HCT116 (cell line): ENCODE results near the gene CEBPB. TPM values are rescaled to one million over a fixed set of nuclear protein-coding genes. Genes with fewer than 3 reads are reported as not detected.
A peak's percentile ranks its signal among the peaks of the same experiment; 100 is the strongest.

Experiments used
- ATAC-seq: fragments of 200-7000 bp; cut with Tn5 transposase; 2 replicates; pipeline ENCODE4 v1.9.1; 2020; ENCODE audit warnings: mild to moderate bottlenecking, moderate library complexity
- BruUV-seq: library from RNA; stranded (reverse); fragments of 400-500 nt; replicated peaks from 2 replicates; lab custom pipeline; 2021; lab: Mats Ljungman, UMichigan
- CTCF ChIA-PET: fragments of 300-600 bp; sonication (Branson Sonifier 250); formaldehyde crosslinking; loops from one replicate; lab custom pipeline; 2021; ENCODE audit warnings: antibody characterized with exemption; lab: Charles Lee
- POLR2A ChIA-PET: fragments of 300-600, 350-600 bp; sonication (Branson Sonifier 250); formaldehyde crosslinking; loops from one replicate; lab custom pipeline; 2021; ENCODE audit warnings: antibody characterized with exemption; lab: Charles Lee
- RAD21 ChIA-PET, 2 experiments: fragments of 300-600 bp; sonication (Branson Sonifier 250); formaldehyde crosslinking; loops; one replicate each; lab custom pipeline; 2023; ENCODE audit warnings: low total read pairs in 2 of 2; ENCODE audit not compliant: uncharacterized antibody in 2 of 2, unreplicated experiment in 2 of 2, low non-redundant PET in 1 of 2; lab: Charles Lee
- DNase-seq: peaks from one replicate; pipeline ENCODE4 v3.0.0-alpha.2; 2010; ENCODE audit warnings: low read depth, low spot score
- H2AFZ ChIP-seq: fragments of 200-600 bp; shearing (Covaris generic), sonication (generic); 2 replicates; pipeline ENCODE4 v1.6.1; 2017; ENCODE audit warnings: low read depth, mixed run types, mixed read lengths, antibody characterized with exemption, low read length; ENCODE audit not compliant: poor library complexity, severe bottlenecking
- H3K27ac ChIP-seq: 2 replicates; pipeline ENCODE4 v1.5.1; 2012; ENCODE audit warnings: low read depth, low read length
- H3K27me3 ChIP-seq: fragments of 200-600 bp; sonication (generic); 2 replicates; pipeline ENCODE4 v1.6.1; 2016; ENCODE audit warnings: mixed run types, low read length, mixed read lengths; ENCODE audit not compliant: insufficient read depth
- H3K36me3 ChIP-seq, 2 experiments: fragments of 200-500 bp in 1 of 2; fragments of 200-600 bp in 1 of 2; sonication (Bioruptor generic) in 1 of 2; sonication (generic) in 1 of 2; 2 replicates each; pipeline versions ENCODE4 v1.5.1 to v1.6.1; 2014 to 2016; ENCODE audit warnings: low read length in 2 of 2, inconsistent platforms in 1 of 2, mixed read lengths in 1 of 2, mixed run types in 1 of 2; ENCODE audit not compliant: insufficient read depth in 2 of 2, control insufficient read depth in 1 of 2
- H3K4me1 ChIP-seq, 2 experiments: fragments of 200-600 bp in 1 of 2; sonication (generic) in 1 of 2; 2 replicates each; pipeline versions ENCODE4 v1.5.1 to v1.6.1; 2012 to 2017; ENCODE audit warnings: low read length in 2 of 2, inconsistent platforms in 1 of 2, mild to moderate bottlenecking in 1 of 2, mixed read lengths in 1 of 2, mixed run types in 1 of 2, moderate library complexity in 1 of 2; ENCODE audit not compliant: insufficient read depth in 2 of 2, control insufficient read depth in 1 of 2
- H3K4me2 ChIP-seq: fragments of 200-600 bp; sonication (generic); 2 replicates; pipeline ENCODE4 v1.6.1; 2017; ENCODE audit warnings: mixed run types, low read length, mixed read lengths
- H3K4me3 ChIP-seq, 2 experiments: fragments of 200-600 bp in 1 of 2; sonication (generic) in 1 of 2; replicated peaks in 1 of 2; 2 replicates each; pipeline ENCODE4 v1.5.1; 2011 to 2016; ENCODE audit warnings: low read length in 2 of 2, control low read depth in 1 of 2, low read depth in 1 of 2, mild to moderate bottlenecking in 1 of 2, mixed read lengths in 1 of 2, mixed run types in 1 of 2
- H3K79me2 ChIP-seq: fragments of 200-600 bp; sonication (generic); 2 replicates; pipeline ENCODE4 v1.6.1; 2017; ENCODE audit warnings: mild to moderate bottlenecking, mixed run types, low read length, moderate library complexity, mixed read lengths; ENCODE audit not compliant: insufficient read depth
- H3K9ac ChIP-seq: fragments of 200-600 bp; sonication (generic); 2 replicates; pipeline ENCODE4 v1.6.1; 2016; ENCODE audit warnings: low read length, mixed read lengths
- H3K9me2 ChIP-seq: fragments of 200-600 bp; sonication (generic), shearing (Covaris generic); 2 replicates; pipeline ENCODE4 v1.6.1; 2017; ENCODE audit warnings: mixed run types, mild to moderate bottlenecking, moderate library complexity; ENCODE audit not compliant: insufficient read depth
- H3K9me3 ChIP-seq, 2 experiments: fragments of 200-500 bp in 1 of 2; fragments of 200-600 bp in 1 of 2; sonication (Bioruptor generic) in 1 of 2; sonication (generic) in 1 of 2; 2 replicates each; pipeline ENCODE4 v1.6.1; 2014 to 2017; ENCODE audit warnings: low read length in 2 of 2, mixed read lengths in 2 of 2, inconsistent platforms in 1 of 2, low read depth in 1 of 2, mild to moderate bottlenecking in 1 of 2, mixed run types in 1 of 2, moderate library complexity in 1 of 2; ENCODE audit not compliant: control insufficient read depth in 1 of 2, insufficient read depth in 1 of 2
- H4K20me1 ChIP-seq: fragments of 200-600 bp; sonication (generic), shearing (Covaris generic); 2 replicates; pipeline ENCODE4 v1.6.1; 2017; ENCODE audit warnings: mixed run types, mild to moderate bottlenecking, moderate library complexity; ENCODE audit not compliant: insufficient read depth
- CBX3 ChIP-seq: IDR thresholded peaks from 2 replicates; pipeline ENCODE4 v1.6.1; 2012; ENCODE audit warnings: low read depth
- EGR1 ChIP-seq: IDR thresholded peaks from 2 replicates; pipeline ENCODE4 v1.6.1; 2012; ENCODE audit warnings: low read depth
- ELF1 ChIP-seq: IDR thresholded peaks from 2 replicates; pipeline ENCODE4 v1.6.1; 2012; ENCODE audit warnings: low read depth, borderline replicate concordance
- EZH2phosphoT487 ChIP-seq: fragments of 200-600 bp; IDR thresholded peaks from 2 replicates; pipeline ENCODE4 v1.6.1; 2018; ENCODE audit warnings: antibody characterized with exemption, borderline replicate concordance
- JUND ChIP-seq: IDR thresholded peaks from 2 replicates; pipeline ENCODE4 v1.6.1; 2012
- POLR2A ChIP-seq: IDR thresholded peaks from 2 replicates; pipeline ENCODE4 v1.7.0; 2011; ENCODE audit warnings: borderline replicate concordance; ENCODE audit not compliant: insufficient read depth, insufficient read length; ENCODE audit errors: extremely low read depth
- RAD21 ChIP-seq: IDR thresholded peaks from 2 replicates; pipeline ENCODE4 v1.6.1; 2012; ENCODE audit warnings: low read depth, mild to moderate bottlenecking
- SIN3A ChIP-seq: IDR thresholded peaks from 2 replicates; pipeline ENCODE4 v1.6.1; 2012; ENCODE audit warnings: low read depth
- SP1 ChIP-seq: IDR thresholded peaks from 2 replicates; pipeline ENCODE4 v1.6.1; 2012; ENCODE audit warnings: low read depth
- SRF ChIP-seq: IDR thresholded peaks from 2 replicates; pipeline ENCODE4 v1.6.1; 2012; ENCODE audit warnings: low read depth
- TCF7L2 ChIP-seq: IDR thresholded peaks from 2 replicates; pipeline ENCODE4 v1.7.0; 2011; ENCODE audit warnings: borderline replicate concordance, inconsistent platforms; ENCODE audit not compliant: insufficient read depth, insufficient read length; ENCODE audit errors: extremely low read depth
- YY1 ChIP-seq: IDR thresholded peaks from 2 replicates; pipeline ENCODE4 v1.6.1; 2011; ENCODE audit warnings: low read length, low read depth, moderate library complexity, mild to moderate bottlenecking; ENCODE audit not compliant: insufficient replicate concordance; ENCODE audit errors: extremely low read depth
- ZFX ChIP-seq: fragments of 450-650 bp; IDR thresholded peaks from 2 replicates; pipeline ENCODE4 v1.6.1; 2017
- ZNF274 ChIP-seq: fragments of 200-500 bp; sonication (Bioruptor generic); IDR thresholded peaks from 2 replicates; pipeline ENCODE4 v1.6.1; 2014; ENCODE audit warnings: mild to moderate bottlenecking, low read depth, low read length, inconsistent platforms
- intact Hi-C: fragments of 100-400 bp; cut with micrococcal nuclease; formaldehyde crosslinking; loops from 2 replicates; pipeline ENCODE4 v1.10.0; 2022
- total RNA-seq: library from RNA; stranded (reverse); gene quantifications from one replicate; pipeline ENCODE4 v1.2.1, GENCODE V29; 2021; ENCODE audit not compliant: unreplicated experiment
- TF ChIP-seq, protein P1 (sequence below), 3 experiments: fragments of 200-600 bp in 1 of 3; sonication (generic) in 1 of 3; IDR thresholded peaks in 2 of 3; conservative IDR thresholded peaks in 1 of 3; 2 replicates each; pipeline ENCODE4 v1.5.1; 2012 to 2017; ENCODE audit warnings: low read depth in 2 of 3, low read length in 2 of 3, antibody characterized with exemption in 1 of 3, borderline replicate concordance in 1 of 3, control low read depth in 1 of 3, mild to moderate bottlenecking in 1 of 3, mixed read lengths in 1 of 3, mixed run types in 1 of 3, moderate library complexity in 1 of 3; ENCODE audit not compliant: insufficient read depth in 1 of 3
- TF ChIP-seq, protein P2 (sequence below): IDR thresholded peaks from 2 replicates; pipeline ENCODE4 v1.6.1; 2012
- TF ChIP-seq, protein P3 (sequence below): IDR thresholded peaks from 2 replicates; pipeline ENCODE4 v1.6.1; 2012; ENCODE audit warnings: low read depth
- TF ChIP-seq, protein P4 (sequence below): IDR thresholded peaks from 2 replicates; pipeline ENCODE4 v1.6.1; 2012
- TF ChIP-seq, protein P5 (sequence below): IDR thresholded peaks from 2 replicates; pipeline ENCODE4 v1.6.1; 2011; ENCODE audit warnings: mild to moderate bottlenecking, low read length, moderate library complexity; ENCODE audit not compliant: insufficient replicate concordance; ENCODE audit errors: extremely low read depth

The CEBPB gene
- total RNA-seq, 1 experiment from 2014 or later = 113 TPM

DNA sequence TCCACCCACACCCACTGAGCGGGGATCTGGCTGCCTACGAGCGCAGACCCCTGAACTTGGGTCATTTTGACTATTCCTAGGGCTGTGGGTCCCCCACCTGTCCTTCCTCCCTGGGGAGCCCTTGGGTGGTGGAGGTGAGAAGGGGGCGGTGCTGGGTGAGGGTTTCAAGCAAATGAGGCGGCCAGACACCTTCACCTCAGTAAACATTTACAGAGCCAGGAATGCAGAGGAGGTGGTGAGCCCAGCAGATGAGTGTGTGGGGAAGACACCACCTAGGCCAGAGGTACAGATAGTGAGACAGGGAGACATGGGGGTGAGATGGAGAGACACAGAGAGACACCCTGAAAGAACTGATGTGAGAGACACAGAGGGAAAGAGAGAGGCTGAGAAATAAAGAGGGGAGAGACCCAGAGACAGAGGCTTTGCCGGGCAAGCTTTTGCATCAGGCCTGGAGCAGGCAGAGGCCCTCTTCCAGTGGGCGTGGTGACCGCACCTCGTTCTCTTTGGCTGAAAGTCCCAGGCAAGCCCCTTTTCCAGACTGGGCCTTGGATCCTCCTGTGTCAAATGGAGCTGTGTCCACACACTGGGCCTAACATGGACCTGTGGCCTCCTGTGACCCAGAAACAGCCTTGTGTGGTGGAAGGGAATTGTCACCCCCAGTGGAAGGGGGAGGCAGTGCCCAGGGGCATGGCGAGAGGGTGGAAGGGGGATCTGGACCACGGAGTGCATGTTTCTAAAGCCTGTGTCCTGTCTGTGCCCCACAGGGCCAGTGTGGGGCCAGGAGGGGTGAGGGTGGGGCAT is 29.7 kb downstream of the CEBPB start:
- Histone ChIP-seq H3K9ac (no peak overlapping the region), H2AFZ (no peak overlapping the region), H3K36me3 (no peaks in the 10 kb centered on the region), H3K9me3 (no peaks in the 10 kb centered on the region; a peak in 1 of 4 replicates), H3K27me3 (no peaks in the 10 kb centered on the region), H3K79me2 (no peaks in the 10 kb centered on the region), H3K27ac (no peak overlapping the region), H3K4me2 (no peak overlapping the region), H3K4me1 (peaks cover 7 to 9% of the 10 kb centered on the region in 2 experiments; a peak in 3 of 4 replicates), H3K4me3 (no peak overlapping the region), H4K20me1 (no peaks in the 10 kb centered on the region), H3K9me2 (no peaks in the 10 kb centered on the region)
- no peak for TF ChIP-seq EZH2phosphoT487
- TF ChIP-seq YY1 = no peak
- TF ChIP-seq, protein P1, sequence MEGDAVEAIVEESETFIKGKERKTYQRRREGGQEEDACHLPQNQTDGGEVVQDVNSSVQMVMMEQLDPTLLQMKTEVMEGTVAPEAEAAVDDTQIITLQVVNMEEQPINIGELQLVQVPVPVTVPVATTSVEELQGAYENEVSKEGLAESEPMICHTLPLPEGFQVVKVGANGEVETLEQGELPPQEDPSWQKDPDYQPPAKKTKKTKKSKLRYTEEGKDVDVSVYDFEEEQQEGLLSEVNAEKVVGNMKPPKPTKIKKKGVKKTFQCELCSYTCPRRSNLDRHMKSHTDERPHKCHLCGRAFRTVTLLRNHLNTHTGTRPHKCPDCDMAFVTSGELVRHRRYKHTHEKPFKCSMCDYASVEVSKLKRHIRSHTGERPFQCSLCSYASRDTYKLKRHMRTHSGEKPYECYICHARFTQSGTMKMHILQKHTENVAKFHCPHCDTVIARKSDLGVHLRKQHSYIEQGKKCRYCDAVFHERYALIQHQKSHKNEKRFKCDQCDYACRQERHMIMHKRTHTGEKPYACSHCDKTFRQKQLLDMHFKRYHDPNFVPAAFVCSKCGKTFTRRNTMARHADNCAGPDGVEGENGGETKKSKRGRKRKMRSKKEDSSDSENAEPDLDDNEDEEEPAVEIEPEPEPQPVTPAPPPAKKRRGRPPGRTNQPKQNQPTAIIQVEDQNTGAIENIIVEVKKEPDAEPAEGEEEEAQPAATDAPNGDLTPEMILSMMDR (IDR thresholded peaks at IDR 0.05 in 2 of 3, conservative IDR thresholded peaks at IDR 0.05 in 1 of 3; ENCODE audit: borderline replicate concordance in 1 of 3, insufficient read depth in 1 of 3, low read depth in 2 of 3, low read length in 2 of 3) = no peak
- TF ChIP-seq, protein P2, sequence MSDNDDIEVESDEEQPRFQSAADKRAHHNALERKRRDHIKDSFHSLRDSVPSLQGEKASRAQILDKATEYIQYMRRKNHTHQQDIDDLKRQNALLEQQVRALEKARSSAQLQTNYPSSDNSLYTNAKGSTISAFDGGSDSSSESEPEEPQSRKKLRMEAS = no peak
- no peak for TF ChIP-seq POLR2A
- no peak for TF ChIP-seq ELF1
- TF ChIP-seq, protein P3, sequence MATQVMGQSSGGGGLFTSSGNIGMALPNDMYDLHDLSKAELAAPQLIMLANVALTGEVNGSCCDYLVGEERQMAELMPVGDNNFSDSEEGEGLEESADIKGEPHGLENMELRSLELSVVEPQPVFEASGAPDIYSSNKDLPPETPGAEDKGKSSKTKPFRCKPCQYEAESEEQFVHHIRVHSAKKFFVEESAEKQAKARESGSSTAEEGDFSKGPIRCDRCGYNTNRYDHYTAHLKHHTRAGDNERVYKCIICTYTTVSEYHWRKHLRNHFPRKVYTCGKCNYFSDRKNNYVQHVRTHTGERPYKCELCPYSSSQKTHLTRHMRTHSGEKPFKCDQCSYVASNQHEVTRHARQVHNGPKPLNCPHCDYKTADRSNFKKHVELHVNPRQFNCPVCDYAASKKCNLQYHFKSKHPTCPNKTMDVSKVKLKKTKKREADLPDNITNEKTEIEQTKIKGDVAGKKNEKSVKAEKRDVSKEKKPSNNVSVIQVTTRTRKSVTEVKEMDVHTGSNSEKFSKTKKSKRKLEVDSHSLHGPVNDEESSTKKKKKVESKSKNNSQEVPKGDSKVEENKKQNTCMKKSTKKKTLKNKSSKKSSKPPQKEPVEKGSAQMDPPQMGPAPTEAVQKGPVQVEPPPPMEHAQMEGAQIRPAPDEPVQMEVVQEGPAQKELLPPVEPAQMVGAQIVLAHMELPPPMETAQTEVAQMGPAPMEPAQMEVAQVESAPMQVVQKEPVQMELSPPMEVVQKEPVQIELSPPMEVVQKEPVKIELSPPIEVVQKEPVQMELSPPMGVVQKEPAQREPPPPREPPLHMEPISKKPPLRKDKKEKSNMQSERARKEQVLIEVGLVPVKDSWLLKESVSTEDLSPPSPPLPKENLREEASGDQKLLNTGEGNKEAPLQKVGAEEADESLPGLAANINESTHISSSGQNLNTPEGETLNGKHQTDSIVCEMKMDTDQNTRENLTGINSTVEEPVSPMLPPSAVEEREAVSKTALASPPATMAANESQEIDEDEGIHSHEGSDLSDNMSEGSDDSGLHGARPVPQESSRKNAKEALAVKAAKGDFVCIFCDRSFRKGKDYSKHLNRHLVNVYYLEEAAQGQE = no peak
- no peak for TF ChIP-seq SP1
- no peak for TF ChIP-seq TCF7L2
- TF ChIP-seq EGR1 = no peak
- TF ChIP-seq ZNF274 = no peak
- TF ChIP-seq CBX3 = no peak
- TF ChIP-seq, protein P4, sequence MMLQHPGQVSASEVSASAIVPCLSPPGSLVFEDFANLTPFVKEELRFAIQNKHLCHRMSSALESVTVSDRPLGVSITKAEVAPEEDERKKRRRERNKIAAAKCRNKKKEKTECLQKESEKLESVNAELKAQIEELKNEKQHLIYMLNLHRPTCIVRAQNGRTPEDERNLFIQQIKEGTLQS = no peak
- TF ChIP-seq, protein P5, sequence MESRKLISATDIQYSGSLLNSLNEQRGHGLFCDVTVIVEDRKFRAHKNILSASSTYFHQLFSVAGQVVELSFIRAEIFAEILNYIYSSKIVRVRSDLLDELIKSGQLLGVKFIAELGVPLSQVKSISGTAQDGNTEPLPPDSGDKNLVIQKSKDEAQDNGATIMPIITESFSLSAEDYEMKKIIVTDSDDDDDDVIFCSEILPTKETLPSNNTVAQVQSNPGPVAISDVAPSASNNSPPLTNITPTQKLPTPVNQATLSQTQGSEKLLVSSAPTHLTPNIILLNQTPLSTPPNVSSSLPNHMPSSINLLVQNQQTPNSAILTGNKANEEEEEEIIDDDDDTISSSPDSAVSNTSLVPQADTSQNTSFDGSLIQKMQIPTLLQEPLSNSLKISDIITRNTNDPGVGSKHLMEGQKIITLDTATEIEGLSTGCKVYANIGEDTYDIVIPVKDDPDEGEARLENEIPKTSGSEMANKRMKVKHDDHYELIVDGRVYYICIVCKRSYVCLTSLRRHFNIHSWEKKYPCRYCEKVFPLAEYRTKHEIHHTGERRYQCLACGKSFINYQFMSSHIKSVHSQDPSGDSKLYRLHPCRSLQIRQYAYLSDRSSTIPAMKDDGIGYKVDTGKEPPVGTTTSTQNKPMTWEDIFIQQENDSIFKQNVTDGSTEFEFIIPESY = no peak
- TF ChIP-seq SIN3A = no peak
- TF ChIP-seq RAD21 = no peak
- no peak for TF ChIP-seq ZFX
- TF ChIP-seq JUND = no peak
- TF ChIP-seq SRF = no peak
- no peak for DNase-seq
- ChIA-PET CTCF (no interaction called here), POLR2A (no interaction called here), RAD21 (no interaction called here)
- intact Hi-C loops = no loop called here
- no TSS peak for BruUV-seq
- peak; percentile 33; the same call in 1 of the 2 replicates for ATAC-seq
